GM13976 (cell line): ENCODE results near the gene GRIK2.
"Not testable (repeated sequence)": the region's sequence is repeated elsewhere in the genome, so short reads cannot be mapped to it uniquely, and the experiment has no call there.

Experiments
- DNase-seq: peaks from one replicate; pipeline ENCODE4 v3.0.0; 2012; ENCODE audit warnings: low spot score
- CTCF ChIP-seq: IDR thresholded peaks from 2 replicates; pipeline ENCODE4 v1.5.1; 2012; ENCODE audit warnings: borderline replicate concordance, mild to moderate bottlenecking; ENCODE audit not compliant: insufficient read depth; ENCODE audit errors: extremely low read depth, missing control alignments, control extremely low read depth
- in situ Hi-C: fragments of 300-500 bp; cut with MboI; formaldehyde crosslinking; loops from one replicate; pipeline ENCODE4 v1.12.0; 2022; ENCODE audit warnings: low sequenced_read_pairs, mixed read lengths, inconsistent platforms; ENCODE audit not compliant: unreplicated experiment

GRIK2 gene

GRCh38 chr6:102051001-102051400, 657.5 kb downstream of the GRIK2 start:
- in situ Hi-C loops = no loop called here
- no peak for DNase-seq
- no peak for TF ChIP-seq CTCF

GRCh38 chr6:102051720-102052119, 658.2 kb downstream of the GRIK2 start:
- in situ Hi-C loops = no loop called here
- no peak for TF ChIP-seq CTCF
- DNase-seq = no peak

- DNase-seq = no peak
- no peak for TF ChIP-seq CTCF
- in situ Hi-C loops = no loop called here
These were observed 670.6 kb downstream of the GRIK2 start for GRCh38 chr6:102064142-102064541.

- in situ Hi-C loops = no loop called here
- TF ChIP-seq CTCF = no peak
- DNase-seq = no peak
These were observed 672.8 kb downstream of the GRIK2 start for GRCh38 chr6:102066301-102066700.

GRCh38 chr6:102068349-102068929, 674.9 kb downstream of the GRIK2 start:
- TF ChIP-seq CTCF = no peak
- DNase-seq = no peak
- in situ Hi-C loops = no loop called here

GRCh38 chr6:102075539-102075938, 682.0 kb downstream of the GRIK2 start:
- TF ChIP-seq CTCF = no peak
- DNase-seq = no peak
- in situ Hi-C loops = no loop called here

GRCh38 chr6:102085257-102085656, 691.7 kb downstream of the GRIK2 start:
- no peak for TF ChIP-seq CTCF
- in situ Hi-C loops = no loop called here
- no peak for DNase-seq

GRCh38 chr6:102088160-102088559, 694.7 kb downstream of the GRIK2 start:
- DNase-seq, in situ Hi-C loops: not testable (repeated sequence)
